ENCODE results near the gene FAM114A2. TPM values are rescaled to one million over a fixed set of nuclear protein-coding genes. Genes with fewer than 3 reads are reported as not detected.

FAM114A2 gene
- total RNA-seq, 4 donors from 2014 or later: 12.2 to 19.0 (median 18.3) TPM

GRCh38 chr5:154058055-154059038 is 19.6 kb upstream of the FAM114A2 start:
- Histone ChIP-seq H3K36me3 (peaks cover 0 to 19% of the 10 kb centered on the region in 2 donors), H3K27ac (no peak overlapping the region), H3K4me1 (peaks cover 7 to 9% of the 10 kb centered on the region in 2 donors), H3K27me3 (no peaks in the 10 kb centered on the region), H3K4me3 (no peak overlapping the region), H3K9me3 (no peaks in the 10 kb centered on the region)
- in situ Hi-C loops (cut with MboI; ENCODE audit: low sequenced_read_pairs in 4 of 4) (no loop called here), intact Hi-C loops (cut with DNase I; ENCODE audit: low total_unique reads) (no loop called here)
- TF ChIP-seq, protein P1, sequence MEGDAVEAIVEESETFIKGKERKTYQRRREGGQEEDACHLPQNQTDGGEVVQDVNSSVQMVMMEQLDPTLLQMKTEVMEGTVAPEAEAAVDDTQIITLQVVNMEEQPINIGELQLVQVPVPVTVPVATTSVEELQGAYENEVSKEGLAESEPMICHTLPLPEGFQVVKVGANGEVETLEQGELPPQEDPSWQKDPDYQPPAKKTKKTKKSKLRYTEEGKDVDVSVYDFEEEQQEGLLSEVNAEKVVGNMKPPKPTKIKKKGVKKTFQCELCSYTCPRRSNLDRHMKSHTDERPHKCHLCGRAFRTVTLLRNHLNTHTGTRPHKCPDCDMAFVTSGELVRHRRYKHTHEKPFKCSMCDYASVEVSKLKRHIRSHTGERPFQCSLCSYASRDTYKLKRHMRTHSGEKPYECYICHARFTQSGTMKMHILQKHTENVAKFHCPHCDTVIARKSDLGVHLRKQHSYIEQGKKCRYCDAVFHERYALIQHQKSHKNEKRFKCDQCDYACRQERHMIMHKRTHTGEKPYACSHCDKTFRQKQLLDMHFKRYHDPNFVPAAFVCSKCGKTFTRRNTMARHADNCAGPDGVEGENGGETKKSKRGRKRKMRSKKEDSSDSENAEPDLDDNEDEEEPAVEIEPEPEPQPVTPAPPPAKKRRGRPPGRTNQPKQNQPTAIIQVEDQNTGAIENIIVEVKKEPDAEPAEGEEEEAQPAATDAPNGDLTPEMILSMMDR (IDR thresholded peaks at IDR 0.05 in 4 of 5, conservative IDR thresholded peaks at IDR 0.05 in 1 of 5): no peak
- no peak for TF ChIP-seq POLR2A (IDR thresholded peaks at IDR 0.05)
- ATAC-seq (no peak), DNase-seq (no peak)

- no peak for ATAC-seq
- no peak overlapping the region for H3K4me3 ChIP-seq
- no peak for DNase-seq
- in situ Hi-C loops (cut with MboI; ENCODE audit: low sequenced_read_pairs in 4 of 4): no loop called here
- no peaks in the 10 kb centered on the region for H3K9me3 ChIP-seq
- TF ChIP-seq POLR2A (IDR thresholded peaks at IDR 0.05): no peak
- TF ChIP-seq, protein P1 (IDR thresholded peaks at IDR 0.05 in 4 of 5, conservative IDR thresholded peaks at IDR 0.05 in 1 of 5): no peak
- intact Hi-C loops (cut with DNase I; ENCODE audit: low total_unique reads): no loop called here
- H3K27ac ChIP-seq: no peak overlapping the region
- H3K4me1 ChIP-seq: peaks cover 7 to 9% of the 10 kb centered on the region in 2 donors
- H3K36me3 ChIP-seq: peaks cover 0 to 32% of the 10 kb centered on the region in 2 donors
- no peaks in the 10 kb centered on the region for H3K27me3 ChIP-seq
Observed at GRCh38 chr5:154055201-154055600, 16.5 kb upstream of the FAM114A2 start.

- intact Hi-C loops (cut with DNase I; ENCODE audit: low total_unique reads) (no loop called here), in situ Hi-C loops (cut with MboI; ENCODE audit: low sequenced_read_pairs in 4 of 4) (no loop called here)
- TF ChIP-seq, protein P1 (IDR thresholded peaks at IDR 0.05 in 4 of 5, conservative IDR thresholded peaks at IDR 0.05 in 1 of 5): no peak
- no peak for TF ChIP-seq POLR2A (IDR thresholded peaks at IDR 0.05)
- Histone ChIP-seq H3K4me1 (peaks cover 4 to 19% of the 10 kb centered on the region in 2 donors), H3K27me3 (no peaks in the 10 kb centered on the region), H3K4me3 (no peak overlapping the region), H3K36me3 (peaks cover 0 to 32% of the 10 kb centered on the region in 2 donors), H3K27ac (no peak overlapping the region), H3K9me3 (no peaks in the 10 kb centered on the region)
- ATAC-seq: no peak
- no peak for DNase-seq
Observed at GRCh38 chr5:154053468-154053867, 14.8 kb upstream of the FAM114A2 start.

GRCh38 chr5:154049636-154050035 is 10.9 kb upstream of the FAM114A2 start:
- in situ Hi-C loops (cut with MboI; ENCODE audit: low sequenced_read_pairs in 4 of 4): no loop called here
- no peak for TF ChIP-seq POLR2A (IDR thresholded peaks at IDR 0.05)
- TF ChIP-seq, protein P1 (IDR thresholded peaks at IDR 0.05 in 4 of 5, conservative IDR thresholded peaks at IDR 0.05 in 1 of 5): no peak
- ATAC-seq: no peak
- Histone ChIP-seq H3K36me3 (peaks cover 0 to 36% of the 10 kb centered on the region in 2 donors), H3K4me3 (no peak overlapping the region), H3K9me3 (no peaks in the 10 kb centered on the region), H3K27ac (no peak overlapping the region), H3K27me3 (no peaks in the 10 kb centered on the region), H3K4me1 (peaks cover 16 to 21% of the 10 kb centered on the region in 2 donors)
- intact Hi-C loops (cut with DNase I; ENCODE audit: low total_unique reads): no loop called here
- DNase-seq: no peak

Data from gastrocnemius medialis (tissue), 4 donors.